ENCODE measurements around the gene PDLIM3.

Gene PDLIM3

GRCh38 chr4:185468999-185469398, 66.3 kb downstream of the PDLIM3 start:
- no peak for DNase-seq

GRCh38 chr4:185467991-185468390, 67.3 kb downstream of the PDLIM3 start:
- DNase-seq, result no peak

GRCh38 chr4:185467101-185467500, 68.2 kb downstream of the PDLIM3 start:
- no peak for DNase-seq

GRCh38 chr4:185465707-185466106, 69.6 kb downstream of the PDLIM3 start:
- no peak for DNase-seq

GRCh38 chr4:185464887-185465286, 70.4 kb downstream of the PDLIM3 start:
- no peak for DNase-seq

DNA sequence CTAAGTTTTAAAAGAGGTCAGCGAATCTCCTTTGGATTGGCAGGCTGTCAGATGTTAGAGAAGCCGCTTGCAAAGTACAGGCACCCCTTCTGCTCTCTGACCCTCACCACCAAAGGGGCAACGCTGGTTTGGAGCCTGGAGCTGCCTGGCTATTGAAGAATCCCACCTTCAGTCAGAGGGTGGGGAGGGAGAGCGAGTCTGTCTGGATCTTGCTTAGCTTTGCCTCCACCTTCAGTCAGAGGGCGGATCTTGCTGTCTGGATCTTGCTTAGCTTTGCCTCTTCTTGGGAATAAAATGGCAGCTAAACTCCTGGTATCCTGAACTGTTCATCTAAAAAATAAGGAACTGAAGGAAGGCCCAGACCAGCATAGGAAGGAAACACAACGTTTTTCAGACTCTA, 71.1 kb downstream of the PDLIM3 start:
- DNase-seq, result no peak

DNA sequence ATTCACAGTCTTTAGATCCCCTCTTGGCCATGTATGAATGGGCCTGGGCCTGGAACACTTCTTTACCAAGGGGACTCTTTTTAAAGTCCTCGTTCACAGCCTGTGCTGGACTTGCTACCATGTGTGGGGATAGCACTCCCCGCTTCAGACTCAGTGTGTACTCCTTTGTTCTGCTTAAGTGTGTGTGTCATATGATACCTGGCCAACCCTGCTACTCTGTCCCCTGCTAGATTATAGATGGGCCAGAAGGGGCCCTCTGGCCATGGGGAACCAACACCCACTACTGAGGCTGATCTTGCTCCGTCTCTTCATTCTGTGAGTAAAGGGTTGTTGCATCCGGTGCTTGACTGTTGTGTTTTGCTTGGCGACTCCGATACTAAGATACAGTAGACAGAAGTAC, 71.8 kb downstream of the PDLIM3 start:
- DNase-seq, result no peak

GRCh38 chr4:185461565-185461964, 73.7 kb downstream of the PDLIM3 start:
- no peak for DNase-seq

DNA sequence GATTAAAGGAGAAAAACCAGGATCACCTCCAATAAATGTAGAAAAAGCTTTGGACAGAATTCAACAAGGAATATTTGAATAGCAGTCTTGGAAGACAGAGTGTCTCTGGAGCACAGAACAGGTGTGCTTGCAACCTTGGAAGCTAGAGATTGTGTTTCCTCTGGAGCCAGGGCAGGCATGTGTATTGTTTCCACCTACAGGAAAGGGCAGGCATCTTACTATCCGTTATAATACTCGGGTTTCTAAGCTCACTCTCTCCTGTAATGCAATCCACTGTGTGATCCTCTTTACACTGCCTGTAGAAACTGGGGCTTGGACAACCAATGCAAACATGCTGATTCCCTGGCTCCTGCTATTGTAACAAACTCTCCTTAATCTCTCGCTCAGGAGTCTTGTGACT, 78.2 kb downstream of the PDLIM3 start:
- no peak for DNase-seq

GRCh38 chr4:185456131-185456530, 79.2 kb downstream of the PDLIM3 start:
- no peak for DNase-seq
